OCI-LY7 (cell line): ENCODE measurements around the gene EBF3. TPM values are rescaled to one million over a fixed set of nuclear protein-coding genes. Genes with fewer than 3 reads are reported as not detected.

Experiments
- BruUV-seq: library from RNA; stranded (reverse); fragments of 400-500 nt; replicated peaks from 2 replicates; lab custom pipeline; 2021; lab: Mats Ljungman, UMichigan
- CTCF ChIA-PET: fragments of 300-600 bp; sonication (Branson Sonifier 250); formaldehyde crosslinking; loops from one replicate; lab custom pipeline; 2022; ENCODE audit warnings: antibody characterized with exemption; ENCODE audit not compliant: unreplicated experiment; lab: Charles Lee
- POLR2A ChIA-PET: fragments of 300-600 bp; sonication (Branson Sonifier 250); formaldehyde crosslinking; loops from one replicate; lab custom pipeline; 2022; ENCODE audit warnings: antibody characterized with exemption; lab: Charles Lee
- DNase-seq: peaks from one replicate; pipeline ENCODE4 v3.0.0-alpha.2; 2015; ENCODE audit warnings: low spot score
- H2AFZ ChIP-seq: fragments of 200-600 bp; sonication (generic), shearing (Covaris generic); 2 replicates; pipeline ENCODE4 v1.6.1; 2014; ENCODE audit warnings: mild to moderate bottlenecking, antibody characterized with exemption, low read length, moderate library complexity
- H3K27ac ChIP-seq: fragments of 200-600 bp; sonication (generic); 2 replicates; pipeline ENCODE4 v1.5.1; 2014; ENCODE audit warnings: mixed run types, low read depth, mild to moderate bottlenecking, moderate library complexity, low read length, inconsistent platforms; ENCODE audit not compliant: poor library complexity, severe bottlenecking
- H3K36me3 ChIP-seq: fragments of 200-600 bp; sonication (generic); 2 replicates; pipeline ENCODE4 v1.6.1; 2014; ENCODE audit warnings: mild to moderate bottlenecking, antibody characterized with exemption, low read length, moderate library complexity, mixed read lengths; ENCODE audit not compliant: insufficient read depth
- H3K4me1 ChIP-seq: fragments of 200-600 bp; sonication (generic); 2 replicates; pipeline ENCODE4 v1.5.1; 2014; ENCODE audit warnings: mild to moderate bottlenecking, low read length; ENCODE audit not compliant: insufficient read depth, poor library complexity, severe bottlenecking
- H3K4me2 ChIP-seq: fragments of 200-600 bp; sonication (generic); 2 replicates; pipeline ENCODE4 v1.6.1; 2014; ENCODE audit warnings: mild to moderate bottlenecking, low read length
- H3K4me3 ChIP-seq: fragments of 200-600 bp; sonication (generic); 2 replicates; pipeline ENCODE4 v1.5.1; 2014; ENCODE audit warnings: mild to moderate bottlenecking, low read depth, low read length; ENCODE audit not compliant: poor library complexity, severe bottlenecking
- H3K79me2 ChIP-seq: fragments of 200-600 bp; sonication (generic); 2 replicates; pipeline ENCODE4 v1.6.1; 2016; ENCODE audit warnings: low read depth, mild to moderate bottlenecking, low read length, moderate library complexity, mixed read lengths; ENCODE audit not compliant: insufficient read depth
- H3K9me2 ChIP-seq: fragments of 200-600 bp; sonication (generic); 2 replicates; pipeline ENCODE4 v1.6.1; 2016; ENCODE audit warnings: mild to moderate bottlenecking, low read length, mixed read lengths; ENCODE audit not compliant: insufficient read depth
- H3K9me3 ChIP-seq: fragments of 200-600 bp; sonication (generic); 2 replicates; pipeline ENCODE4 v1.6.1; 2014; ENCODE audit warnings: mild to moderate bottlenecking, mixed run types, low read length, mixed read lengths
- H4K20me1 ChIP-seq: fragments of 200-600 bp; sonication (generic); 2 replicates; pipeline ENCODE4 v1.6.1; 2014; ENCODE audit warnings: mild to moderate bottlenecking, antibody characterized with exemption, low read length, moderate library complexity, mixed read lengths; ENCODE audit not compliant: insufficient read depth
- CTCF ChIP-seq: fragments of 200-600 bp; sonication (generic); conservative IDR thresholded peaks from 2 replicates; pipeline ENCODE4 v1.5.1; 2014; ENCODE audit warnings: mild to moderate bottlenecking, antibody characterized with exemption, low read length, moderate library complexity, mixed read lengths
- EZH2phosphoT487 ChIP-seq: fragments of 200-600 bp; sonication (generic); IDR thresholded peaks from 2 replicates; pipeline ENCODE4 v1.6.1; 2018; ENCODE audit warnings: low read depth, borderline replicate concordance, mild to moderate bottlenecking, mixed run types, antibody characterized with exemption, low read length, moderate library complexity, mixed read lengths
- intact Hi-C: fragments of 100-400 bp; cut with micrococcal nuclease; formaldehyde crosslinking; loops from one replicate; pipeline ENCODE4 v1.10.0; 2022; ENCODE audit not compliant: unreplicated experiment
- total RNA-seq, 2 experiments: library from RNA; depleted of rRNA in 1 of 2; stranded (reverse); fragments of >200 nt in 1 of 2; shearing (Covaris generic) in 1 of 2; gene quantifications; 2 replicates each; pipeline ENCODE4 v1.2.3, GENCODE V29; 2014 to 2022

The EBF3 gene
- total RNA-seq, 2 experiments from 2014 or later, result not detected

- DNase-seq, result no peak
- H2AFZ ChIP-seq, result no peak overlapping the region
- CTCF ChIA-PET, result no interaction called here
- H3K79me2 ChIP-seq, result no peaks in the 10 kb centered on the region
- no peaks in the 10 kb centered on the region for H3K4me1 ChIP-seq
- no peaks in the 10 kb centered on the region for H3K9me3 ChIP-seq
- H3K4me2 ChIP-seq, result no peak overlapping the region
- H3K27ac ChIP-seq, result no peak overlapping the region
- no peak overlapping the region for H3K4me3 ChIP-seq
- POLR2A ChIA-PET, result no interaction called here
- H3K36me3 ChIP-seq, result no peaks in the 10 kb centered on the region
- no TSS peak for BruUV-seq
- no peaks in the 10 kb centered on the region for H4K20me1 ChIP-seq
- TF ChIP-seq EZH2phosphoT487 (no peak), CTCF (no peak)
- no peaks in the 10 kb centered on the region for H3K9me2 ChIP-seq
- intact Hi-C loops, result no loop called here
Measured at GRCh38 chr10:129820451-129820850, 143.6 kb downstream of the EBF3 start.

DNA sequence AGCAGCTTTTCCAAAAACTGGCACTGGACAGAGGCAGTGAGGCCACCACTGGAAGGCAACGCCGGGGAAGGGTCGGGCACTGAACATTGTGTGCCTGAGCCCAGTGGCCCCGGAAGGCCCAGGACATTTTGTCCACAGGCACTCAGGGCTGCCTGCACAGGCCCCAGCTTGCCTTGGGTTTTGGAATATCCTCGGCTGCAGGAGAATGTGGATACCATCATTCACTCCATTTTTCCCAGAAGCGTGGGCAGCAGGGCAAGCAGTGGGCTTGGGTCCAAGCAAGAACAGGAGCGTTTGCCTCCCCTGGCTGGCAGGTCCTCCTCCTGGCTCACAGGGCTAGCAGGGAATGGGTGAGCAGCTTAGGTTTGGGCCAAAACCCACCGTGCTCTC lies 147.4 kb downstream of the EBF3 start:
- intact Hi-C loops, result no loop called here
- no peak for DNase-seq
- no TSS peak for BruUV-seq
- Histone ChIP-seq H4K20me1 (no peaks in the 10 kb centered on the region), H2AFZ (no peak overlapping the region), H3K9me3 (no peaks in the 10 kb centered on the region), H3K4me2 (no peak overlapping the region), H3K9me2 (no peaks in the 10 kb centered on the region), H3K4me1 (no peaks in the 10 kb centered on the region), H3K36me3 (no peaks in the 10 kb centered on the region), H3K79me2 (no peaks in the 10 kb centered on the region), H3K27ac (no peak overlapping the region), H3K4me3 (no peak overlapping the region)
- CTCF ChIA-PET, result no interaction called here
- TF ChIP-seq CTCF (no peak), EZH2phosphoT487 (no peak)
- POLR2A ChIA-PET, result no interaction called here

DNA sequence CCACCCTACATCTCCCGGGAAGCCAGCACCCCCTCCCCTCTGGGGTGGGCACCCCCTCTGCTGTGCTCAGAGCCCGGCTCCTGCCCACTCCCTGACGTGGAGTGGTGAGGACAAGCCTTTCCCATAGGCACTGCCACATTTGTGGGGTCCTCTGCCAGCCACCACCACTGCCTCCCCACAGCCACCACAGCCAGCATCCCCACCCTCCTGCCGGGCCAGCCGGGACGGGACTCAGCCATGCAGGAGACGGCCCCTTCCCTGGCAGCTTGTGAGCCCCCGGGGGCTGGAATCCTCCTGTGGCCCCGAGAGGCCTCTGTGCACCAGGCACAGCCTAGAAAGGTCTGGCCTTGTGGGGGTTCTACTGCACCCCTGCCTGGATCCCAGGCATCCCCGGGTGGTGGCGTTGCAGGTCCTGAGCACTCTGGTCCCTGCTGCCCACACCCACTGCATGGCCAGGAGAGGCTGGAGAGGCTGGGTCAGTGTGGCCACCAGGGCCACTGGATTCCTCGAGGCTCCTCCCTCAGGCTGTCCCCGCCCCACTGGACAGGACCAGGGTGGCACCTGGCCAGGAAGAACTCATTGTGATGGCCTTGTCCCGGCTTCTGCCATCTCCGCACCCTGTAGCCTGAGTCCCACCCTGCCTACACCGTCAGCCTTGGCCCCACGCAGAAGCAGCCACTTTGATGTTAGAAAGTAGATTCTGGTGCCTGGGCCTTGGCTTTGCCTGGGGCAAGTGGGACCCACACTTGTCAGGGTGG lies 148.0 kb downstream of the EBF3 start:
- no TSS peak for BruUV-seq
- no peak overlapping the region for H2AFZ ChIP-seq
- H3K36me3 ChIP-seq, result no peaks in the 10 kb centered on the region
- H3K9me2 ChIP-seq, result no peaks in the 10 kb centered on the region
- ChIA-PET CTCF (no interaction called here), POLR2A (no interaction called here)
- intact Hi-C loops, result no loop called here
- no peak overlapping the region for H3K4me2 ChIP-seq
- no peaks in the 10 kb centered on the region for H3K9me3 ChIP-seq
- H3K79me2 ChIP-seq, result no peaks in the 10 kb centered on the region
- no peak for TF ChIP-seq EZH2phosphoT487
- TF ChIP-seq CTCF, result no peak
- H3K4me1 ChIP-seq, result no peaks in the 10 kb centered on the region
- H3K4me3 ChIP-seq, result no peak overlapping the region
- no peak overlapping the region for H3K27ac ChIP-seq
- H4K20me1 ChIP-seq, result no peaks in the 10 kb centered on the region
- no peak for DNase-seq
